ENCODE results near the gene DAP.

DNA sequence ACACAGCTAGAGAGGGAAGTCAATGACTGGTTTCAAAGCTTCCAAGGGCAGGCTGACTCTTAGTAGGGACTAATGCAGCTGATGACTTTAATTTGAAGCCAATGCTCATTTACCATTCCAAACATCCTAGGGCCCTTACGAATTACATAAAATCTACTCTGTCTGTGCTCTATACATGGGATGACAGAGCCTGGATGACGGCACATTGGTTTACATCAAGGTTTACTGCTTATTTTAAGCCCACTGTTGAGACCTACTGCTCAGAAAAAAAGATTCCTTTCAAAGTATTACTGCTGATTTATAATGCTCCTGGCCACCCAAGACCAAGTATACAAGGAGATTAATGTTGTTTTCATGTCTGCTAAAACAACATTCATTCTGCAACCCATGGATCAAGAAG is 74.1 kb downstream of the DAP start:
- TF ChIP-seq, protein P1, sequence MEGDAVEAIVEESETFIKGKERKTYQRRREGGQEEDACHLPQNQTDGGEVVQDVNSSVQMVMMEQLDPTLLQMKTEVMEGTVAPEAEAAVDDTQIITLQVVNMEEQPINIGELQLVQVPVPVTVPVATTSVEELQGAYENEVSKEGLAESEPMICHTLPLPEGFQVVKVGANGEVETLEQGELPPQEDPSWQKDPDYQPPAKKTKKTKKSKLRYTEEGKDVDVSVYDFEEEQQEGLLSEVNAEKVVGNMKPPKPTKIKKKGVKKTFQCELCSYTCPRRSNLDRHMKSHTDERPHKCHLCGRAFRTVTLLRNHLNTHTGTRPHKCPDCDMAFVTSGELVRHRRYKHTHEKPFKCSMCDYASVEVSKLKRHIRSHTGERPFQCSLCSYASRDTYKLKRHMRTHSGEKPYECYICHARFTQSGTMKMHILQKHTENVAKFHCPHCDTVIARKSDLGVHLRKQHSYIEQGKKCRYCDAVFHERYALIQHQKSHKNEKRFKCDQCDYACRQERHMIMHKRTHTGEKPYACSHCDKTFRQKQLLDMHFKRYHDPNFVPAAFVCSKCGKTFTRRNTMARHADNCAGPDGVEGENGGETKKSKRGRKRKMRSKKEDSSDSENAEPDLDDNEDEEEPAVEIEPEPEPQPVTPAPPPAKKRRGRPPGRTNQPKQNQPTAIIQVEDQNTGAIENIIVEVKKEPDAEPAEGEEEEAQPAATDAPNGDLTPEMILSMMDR (IDR thresholded peaks at IDR 0.05): no peak
- TF ChIP-seq REST (IDR thresholded peaks at IDR 0.05; ENCODE audit: insufficient read depth in 1 of 2, low read depth in 2 of 2, low read length in 1 of 2) (no peak), POLR2AphosphoS5 (IDR thresholded peaks at IDR 0.05; ENCODE audit: low read depth, low read length) (no peak), TCF7L2 (IDR thresholded peaks at IDR 0.05; ENCODE audit: low read depth, low read length) (no peak)
